Spleen (tissue), 11 donors: ENCODE results near the gene ABHD12. TPM values are rescaled to one million over a fixed set of nuclear protein-coding genes. Genes with fewer than 3 reads are reported as not detected.

Experiments used
- DNase-seq: peaks from one replicate; pipeline ENCODE4 v3.0.0-alpha.2; 2020
- H3K27ac ChIP-seq, 8 donors: fragments of 200-600 bp; sonication (generic) in 7 of 8; 1 replicate in 4 of 8; 2 replicates in 4 of 8; pipeline versions ENCODE4 v1.5.0 to v1.8.0; 2016 to 2021; ENCODE audit warnings: inconsistent platforms in 4 of 8, mild to moderate bottlenecking in 4 of 8, moderate library complexity in 1 of 8
- H3K27me3 ChIP-seq, 7 donors: fragments of 200-600 bp; sonication (generic) in 6 of 7; replicated peaks in 1 of 7; 1 replicate in 4 of 7; 2 replicates in 3 of 7; pipeline versions ENCODE4 v1.5.0 to v1.8.0; 2016 to 2021; ENCODE audit warnings: inconsistent platforms in 3 of 7, mild to moderate bottlenecking in 1 of 7
- H3K36me3 ChIP-seq, 6 donors: fragments of 200-600 bp; sonication (generic) in 5 of 6; 1 replicate in 4 of 6; 2 replicates in 2 of 6; pipeline versions ENCODE4 v1.5.0 to v1.8.0; 2016 to 2021; ENCODE audit warnings: inconsistent platforms in 2 of 6
- H3K4me1 ChIP-seq, 6 donors: fragments of 200-600 bp; sonication (generic) in 5 of 6; 1 replicate in 3 of 6; 2 replicates in 3 of 6; pipeline versions ENCODE4 v1.5.0 to v1.8.0; 2016 to 2021; ENCODE audit warnings: inconsistent platforms in 3 of 6
- H3K4me3 ChIP-seq, 8 donors: fragments of 200-600 bp; sonication (generic) in 7 of 8; 1 replicate in 4 of 8; 2 replicates in 4 of 8; pipeline versions ENCODE4 v1.5.0 to v1.8.0; 2016 to 2021; ENCODE audit warnings: inconsistent platforms in 4 of 8, mild to moderate bottlenecking in 4 of 8, moderate library complexity in 2 of 8
- H3K9me3 ChIP-seq, 8 donors: fragments of 200-600 bp; sonication (generic) in 7 of 8; 1 replicate in 4 of 8; 2 replicates in 4 of 8; pipeline versions ENCODE4 v1.5.0 to v1.8.0; 2016 to 2021; ENCODE audit warnings: inconsistent platforms in 4 of 8
- CTCF ChIP-seq, 11 experiments: fragments of 200-600 bp in 7 of 11; fragments of 450-650 bp in 4 of 11; sonication (generic) in 4 of 11; IDR thresholded peaks in 8 of 11; conservative IDR thresholded peaks in 3 of 11; 1 replicate in 7 of 11; 2 replicates in 4 of 11; pipeline versions ENCODE4 v1.4.0 to v1.8.0; 2016 to 2021; ENCODE audit warnings: antibody characterized with exemption in 11 of 11, inconsistent platforms in 4 of 11, mild to moderate bottlenecking in 1 of 11
- POLR2A ChIP-seq, 3 donors: fragments of 450-650 bp; IDR thresholded peaks; one replicate each; pipeline ENCODE4 v1.5.1; 2017; ENCODE audit warnings: antibody characterized with exemption in 3 of 3, mild to moderate bottlenecking in 1 of 3
- POLR2AphosphoS5 ChIP-seq, 3 donors: sonication (generic); formaldehyde crosslinking; IDR thresholded peaks; one replicate each; pipeline ENCODE4 v1.5.1; 2017; ENCODE audit warnings: antibody characterized with exemption in 3 of 3
- WGBS, 5 donors: extraction: QIAGEN DNeasy Blood & Tissue Kit in 3 of 5; methylation state at CpG; one replicate each; pipeline versions ENCODE4 v1.1.5 to v1.1.7; 2013 to 2018; 5-methylcytosine and 5-hydroxymethylcytosine counted together
- intact Hi-C: fragments of 100-400 bp; cut with DNase I; formaldehyde crosslinking; loops from one replicate; pipeline ENCODE4 v1.15.0; 2023; ENCODE audit warnings: low total_unique reads
- polyA plus RNA-seq, 3 donors: library from polyadenylated mRNA; stranded (reverse); fragments of 200-250 nt; gene quantifications; one replicate each; pipeline ENCODE4 v1.2.1, GENCODE V29; 2013
- total RNA-seq, 7 donors: library from RNA; depleted of rRNA in 3 of 7; stranded (reverse); fragments of >200 nt in 3 of 7; fragmentation: NEBNext Ultra II Directional in 4 of 7; extraction: Animal tissue kit (Norgen Biotek cat#: 25700) in 4 of 7; gene quantifications; one replicate each; pipeline versions ENCODE4 v1.1.0 to v1.2.1, GENCODE V29; 2016 to 2021
- donor health status: healthy with polysubstance abuse.
- donor health status: DM: no; HTN: no; CAD: no; lungs with moderate emphysema.
- donor health status: DM: no; HTN: no; CAD: no.
- donor health status: Bipolar disorder and iron deficiency.
- donor health status: healthy.
- donor health status: DM: no; HTN: no; CAD: no.
- donor health status: DM: yes; HTN: yes; CAD: no.

Gene ABHD12
- total and polyA plus RNA-seq, 10 donors: 16.1 to 36.9 (median 25.3) TPM

GRCh38 chr20:25346349-25346748 lies 44.3 kb downstream of the ABHD12 start:
- Histone ChIP-seq H3K27me3 (no peaks in the 10 kb centered on the region), H3K9me3 (no peaks in the 10 kb centered on the region), H3K4me1 (peaks cover 0 to 26% (median 0%) of the 10 kb centered on the region in 6 donors), H3K27ac (no peak overlapping the region), H3K4me3 (no peak overlapping the region), H3K36me3 (peaks cover 0 to 8% (median 0%) of the 10 kb centered on the region in 6 donors)
- intact Hi-C loops: no loop called here
- 89 to 95% (median 91%) methylated on average over 6 of the region's 6 CpGs for WGBS, 5 donors
- DNase-seq: no peak
- TF ChIP-seq CTCF (IDR thresholded peaks at IDR 0.05 in 8 of 11, conservative IDR thresholded peaks at IDR 0.05 in 3 of 11) (no peak), POLR2AphosphoS5 (IDR thresholded peaks at IDR 0.05) (no peak), POLR2A (IDR thresholded peaks at IDR 0.05) (no peak)

- Histone ChIP-seq H3K9me3 (no peaks in the 10 kb centered on the region), H3K4me1 (peaks cover 0 to 26% (median 0%) of the 10 kb centered on the region in 6 donors), H3K27ac (no peak overlapping the region), H3K27me3 (no peaks in the 10 kb centered on the region), H3K4me3 (no peak overlapping the region), H3K36me3 (peaks cover 0 to 8% (median 0%) of the 10 kb centered on the region in 6 donors)
- intact Hi-C loops: no loop called here
- DNase-seq: no peak
- 89 to 100% (median 100%) methylated on average over 1 of the region's 1 CpG for WGBS, 5 donors
- no peak for TF ChIP-seq POLR2AphosphoS5 (IDR thresholded peaks at IDR 0.05)
- TF ChIP-seq POLR2A (IDR thresholded peaks at IDR 0.05): no peak
- no peak for TF ChIP-seq CTCF (IDR thresholded peaks at IDR 0.05 in 8 of 11, conservative IDR thresholded peaks at IDR 0.05 in 3 of 11)
These were observed 44.9 kb downstream of the ABHD12 start for GRCh38 chr20:25345721-25346120.

- no peak for DNase-seq
- intact Hi-C loops: no loop called here
- TF ChIP-seq CTCF (IDR thresholded peaks at IDR 0.05 in 8 of 11, conservative IDR thresholded peaks at IDR 0.05 in 3 of 11): no peak
- no peak for TF ChIP-seq POLR2A (IDR thresholded peaks at IDR 0.05)
- TF ChIP-seq POLR2AphosphoS5 (IDR thresholded peaks at IDR 0.05): no peak
- no peaks in the 10 kb centered on the region for H3K27me3 ChIP-seq
- WGBS, 5 donors: 92 to 99% (median 94%) methylated on average over 3 of the region's 3 CpGs
- no peak overlapping the region for H3K27ac ChIP-seq
- no peak overlapping the region for H3K4me3 ChIP-seq
- no peaks in the 10 kb centered on the region for H3K9me3 ChIP-seq
- peaks cover 0 to 26% (median 0%) of the 10 kb centered on the region in 6 donors for H3K4me1 ChIP-seq
- peaks cover 0 to 8% (median 0%) of the 10 kb centered on the region in 6 donors for H3K36me3 ChIP-seq
These were observed 46.0 kb downstream of the ABHD12 start for GRCh38 chr20:25344634-25345033.

GRCh38 chr20:25341716-25342680 lies 48.6 kb downstream of the ABHD12 start:
- TF ChIP-seq CTCF (IDR thresholded peaks at IDR 0.05 in 8 of 11, conservative IDR thresholded peaks at IDR 0.05 in 3 of 11): no peak
- no peak for TF ChIP-seq POLR2AphosphoS5 (IDR thresholded peaks at IDR 0.05)
- TF ChIP-seq POLR2A (IDR thresholded peaks at IDR 0.05): no peak
- no peak overlapping the region for H3K4me3 ChIP-seq
- peaks cover 0 to 28% (median 0%) of the 10 kb centered on the region in 6 donors for H3K36me3 ChIP-seq
- H3K4me1 ChIP-seq: peaks cover 0 to 26% (median 0%) of the 10 kb centered on the region in 6 donors
- intact Hi-C loops: no loop called here
- 90 to 96% (median 94%) methylated on average over 9 of the region's 9 CpGs for WGBS, 5 donors
- DNase-seq: no peak
- H3K27me3 ChIP-seq: no peaks in the 10 kb centered on the region
- no peaks in the 10 kb centered on the region for H3K9me3 ChIP-seq
- no peak overlapping the region for H3K27ac ChIP-seq
